ENCODE results near the gene NEURL4.

The NEURL4 gene

GRCh38 chr17:7279448-7279847, 49.7 kb downstream of the NEURL4 start:
- no peak for DNase-seq (ENCODE audit: low spot score)

GRCh38 chr17:7266784-7267183, 62.4 kb downstream of the NEURL4 start:
- DNase-seq (ENCODE audit: low spot score), result peak; percentile 35

Data from AG08396 (cell line).